Kidney (tissue), 14 donors: ENCODE measurements around the gene EGR1. TPM values are rescaled to one million over a fixed set of nuclear protein-coding genes. Genes with fewer than 3 reads are reported as not detected.

Experiments used
- DNase-seq, 5 donors: peaks; one replicate each; pipeline ENCODE4 v3.0.0-alpha.2; 2013 to 2020
- FAIRE-seq: peaks from 2 replicates; lab custom pipeline; 2012; peaks lifted over from hg19 to GRCh38; lab: Jason Lieb, UNC
- H3K27ac ChIP-seq, 2 donors: one replicate each; pipeline ENCODE4 v1.7.0; 2013; ENCODE audit warnings: low read depth in 2 of 2, low read length in 2 of 2, inconsistent platforms in 1 of 2
- H3K27me3 ChIP-seq: one replicate; pipeline ENCODE4 v1.7.1; 2013; ENCODE audit warnings: low read length, inconsistent platforms; ENCODE audit not compliant: control insufficient read depth, insufficient read depth
- H3K36me3 ChIP-seq, 3 donors: one replicate each; pipeline versions ENCODE4 v1.7.0 to v1.7.1; 2013; ENCODE audit warnings: low read length in 3 of 3, control low read depth in 1 of 3, inconsistent platforms in 1 of 3; ENCODE audit not compliant: insufficient read depth in 3 of 3, control insufficient read depth in 2 of 3
- H3K4me1 ChIP-seq, 3 donors: one replicate each; pipeline versions ENCODE4 v1.7.0 to v1.7.1; 2013; ENCODE audit warnings: low read length in 3 of 3, inconsistent platforms in 1 of 3, low read depth in 1 of 3; ENCODE audit not compliant: control insufficient read depth in 2 of 3, insufficient read depth in 2 of 3
- H3K4me3 ChIP-seq, 3 donors: one replicate each; pipeline versions ENCODE4 v1.7.0 to v1.8.1; 2013; ENCODE audit warnings: low read length in 3 of 3, control low read depth in 1 of 3, inconsistent platforms in 1 of 3
- H3K9ac ChIP-seq, 3 donors: one replicate each; pipeline versions ENCODE4 v1.7.0 to v1.7.1; 2013; ENCODE audit warnings: low read length in 3 of 3, control low read depth in 1 of 3, inconsistent platforms in 1 of 3
- H3K9me3 ChIP-seq, 3 donors: one replicate each; pipeline versions ENCODE4 v1.7.0 to v1.7.1; 2013; ENCODE audit warnings: low read length in 3 of 3, control low read depth in 1 of 3, inconsistent platforms in 1 of 3; ENCODE audit not compliant: control insufficient read depth in 2 of 3, insufficient read depth in 1 of 3
- intact Hi-C: fragments of 100-400 bp; cut with DNase I; formaldehyde crosslinking; loops from one replicate; pipeline ENCODE4 v1.11.1; 2022
- polyA plus RNA-seq: library from polyadenylated mRNA; stranded (reverse); fragments of 350-450 nt; fragmentation: Illumina TruSeq; extraction: RNeasy Lipid Tissue Mini Kit (QIAGEN cat#74804); gene quantifications from one replicate; pipeline ENCODE4 v1.2.3, GENCODE V29; 2014; ENCODE audit warnings: low read depth, low replicate concordance; ENCODE audit not compliant: insufficient read depth
- total RNA-seq: library from RNA; stranded (reverse); fragmentation: NEBNext Ultra II Directional; extraction: Animal tissue kit (Norgen Biotek cat#: 25700); gene quantifications from one replicate; pipeline ENCODE4 v1.2.1, GENCODE V29; 2021
- TF ChIP-seq, protein P1 (sequence below): IDR thresholded peaks from 3 replicates; pipeline ENCODE4 v1.5.1; 2012; ENCODE audit warnings: mild to moderate bottlenecking, moderate library complexity, borderline replicate concordance; ENCODE audit not compliant: insufficient read depth; ENCODE audit errors: extremely low read depth
- donor health status: control.
- donor health status: control.
- donor health status: control.
- donor health status: control.
- donor health status: control.
- donor health status: DM: yes; HTN: yes; CAD: no.
- donor health status: Normal renal cell carcinoma (clear cell type).

EGR1 gene
- total and polyA plus RNA-seq, 2 donors from 2014 or later = 65.8 to 68.6 TPM

DNA sequence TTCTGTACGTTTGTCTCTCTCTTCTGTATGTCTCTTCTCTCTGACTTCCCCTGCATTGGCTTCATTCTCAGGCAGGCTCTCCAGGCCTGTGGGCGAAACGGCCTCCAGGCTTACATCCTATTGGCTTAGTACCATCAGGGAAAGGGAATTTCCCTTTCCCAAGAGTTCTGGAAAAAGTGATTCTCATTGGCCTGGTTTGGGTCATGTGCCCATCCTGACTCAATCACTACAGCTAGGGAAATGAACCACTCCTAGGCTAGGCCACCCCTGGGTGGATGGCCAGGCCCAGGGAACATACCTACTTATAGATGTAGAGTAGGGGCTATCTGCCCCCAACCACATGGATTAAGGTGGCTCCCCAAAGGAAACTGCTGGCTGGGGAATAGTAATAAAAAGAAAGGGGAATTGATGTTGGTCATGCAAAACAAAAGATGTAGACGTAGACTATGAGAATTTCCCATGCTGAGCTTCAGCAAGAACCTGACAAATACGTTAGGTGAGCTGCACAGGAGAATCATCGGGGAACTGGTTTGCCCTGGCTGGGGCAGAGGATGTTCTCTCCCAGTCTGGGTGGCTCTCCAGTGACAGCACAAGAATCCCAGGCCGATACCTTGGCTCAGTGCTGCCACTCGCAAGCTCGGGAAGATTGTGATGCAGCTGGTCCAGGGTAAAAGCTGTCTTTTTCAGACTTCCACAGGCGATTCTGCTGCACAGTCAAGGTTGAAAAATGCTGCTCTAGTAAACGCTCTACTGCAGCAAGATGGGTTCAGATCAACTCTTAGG is 3.7 kb upstream of the EGR1 start:
- intact Hi-C loops = no loop called here
- peaks cover 0 to 8% (median 6%) of the 10 kb centered on the region in 3 donors for H3K4me1 ChIP-seq
- H3K36me3 ChIP-seq = peaks cover 0 to 2% (median 0%) of the 10 kb centered on the region in 3 donors
- TF ChIP-seq, protein P1, sequence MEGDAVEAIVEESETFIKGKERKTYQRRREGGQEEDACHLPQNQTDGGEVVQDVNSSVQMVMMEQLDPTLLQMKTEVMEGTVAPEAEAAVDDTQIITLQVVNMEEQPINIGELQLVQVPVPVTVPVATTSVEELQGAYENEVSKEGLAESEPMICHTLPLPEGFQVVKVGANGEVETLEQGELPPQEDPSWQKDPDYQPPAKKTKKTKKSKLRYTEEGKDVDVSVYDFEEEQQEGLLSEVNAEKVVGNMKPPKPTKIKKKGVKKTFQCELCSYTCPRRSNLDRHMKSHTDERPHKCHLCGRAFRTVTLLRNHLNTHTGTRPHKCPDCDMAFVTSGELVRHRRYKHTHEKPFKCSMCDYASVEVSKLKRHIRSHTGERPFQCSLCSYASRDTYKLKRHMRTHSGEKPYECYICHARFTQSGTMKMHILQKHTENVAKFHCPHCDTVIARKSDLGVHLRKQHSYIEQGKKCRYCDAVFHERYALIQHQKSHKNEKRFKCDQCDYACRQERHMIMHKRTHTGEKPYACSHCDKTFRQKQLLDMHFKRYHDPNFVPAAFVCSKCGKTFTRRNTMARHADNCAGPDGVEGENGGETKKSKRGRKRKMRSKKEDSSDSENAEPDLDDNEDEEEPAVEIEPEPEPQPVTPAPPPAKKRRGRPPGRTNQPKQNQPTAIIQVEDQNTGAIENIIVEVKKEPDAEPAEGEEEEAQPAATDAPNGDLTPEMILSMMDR = no peak
- no peak overlapping the region for H3K4me3 ChIP-seq
- H3K9ac ChIP-seq = no peak overlapping the region
- H3K27me3 ChIP-seq = no peaks in the 10 kb centered on the region
- no peaks in the 10 kb centered on the region for H3K9me3 ChIP-seq
- H3K27ac ChIP-seq = no peak overlapping the region
- DNase-seq (no peak), FAIRE-seq (no peak)

DNA sequence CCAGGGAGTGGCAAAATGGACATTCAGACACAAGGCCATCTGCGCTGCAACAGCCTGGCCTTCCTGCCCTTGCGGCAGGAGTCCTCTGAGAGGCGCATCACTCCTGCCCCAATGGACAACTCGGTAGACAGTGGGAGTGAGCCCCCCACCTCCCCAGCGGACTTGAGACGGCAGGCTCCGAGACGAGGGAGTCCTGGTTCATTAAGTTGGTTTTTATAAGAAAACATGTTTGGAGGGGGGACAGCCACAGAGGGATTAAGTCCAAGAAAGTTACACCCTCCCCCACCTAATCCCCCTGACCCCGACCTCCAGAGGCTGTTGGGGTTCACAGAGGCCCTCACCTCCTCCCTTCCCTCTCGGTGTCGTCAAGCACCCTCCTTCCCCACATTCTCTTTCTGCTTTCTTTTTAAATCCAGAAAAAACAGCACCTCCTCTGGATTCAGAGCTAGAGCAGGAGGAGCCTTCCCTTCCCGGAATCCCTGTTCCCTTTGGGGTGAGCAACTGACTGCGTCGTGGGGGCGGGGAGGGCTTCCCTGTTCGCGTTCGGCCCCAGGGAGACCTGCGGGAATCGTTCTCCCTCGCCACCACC is 1.8 kb upstream of the EGR1 start:
- Histone ChIP-seq H3K27ac (peak overlapping the region; percentile 92 to 98), H3K9me3 (no peaks in the 10 kb centered on the region), H3K36me3 (peaks cover 2 to 22% (median 6%) of the 10 kb centered on the region in 3 donors), H3K9ac (peak overlapping the region; percentile 32 to 88 (median 43)), H3K4me3 (peak overlapping the region; percentile 57 to 78 (median 68)), H3K27me3 (no peaks in the 10 kb centered on the region), H3K4me1 (peaks cover 0 to 13% (median 6%) of the 10 kb centered on the region in 3 donors)
- FAIRE-seq (no peak), DNase-seq (peak; percentile 55 to 84 (median 76))
- intact Hi-C loops = no loop called here
- TF ChIP-seq, protein P1 = peak; percentile 13

DNA sequence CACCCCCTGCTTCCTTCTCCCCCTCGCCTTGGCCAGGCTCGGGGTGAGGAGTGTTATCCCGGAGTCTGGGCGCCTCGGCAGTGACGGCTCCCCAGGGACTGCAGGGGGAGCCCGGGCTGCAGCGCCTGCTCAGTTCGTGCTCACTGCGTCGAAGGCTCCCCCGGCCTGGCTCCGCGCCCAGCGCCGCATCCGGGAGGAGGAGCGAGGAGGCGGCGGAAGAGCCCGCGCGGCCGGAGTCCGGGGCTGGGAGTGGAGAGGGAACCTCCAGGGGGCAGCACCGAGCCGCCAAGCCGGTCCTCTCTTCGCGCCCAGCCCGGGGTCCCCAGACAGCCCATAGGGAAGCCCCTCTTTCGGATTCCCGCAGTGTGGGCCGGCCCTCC is 1.3 kb upstream of the EGR1 start:
- Histone ChIP-seq H3K4me1 (peaks cover 0 to 13% (median 6%) of the 10 kb centered on the region in 3 donors), H3K9me3 (no peaks in the 10 kb centered on the region), H3K4me3 (peak overlapping the region; percentile 57 to 78 (median 68)), H3K27me3 (no peaks in the 10 kb centered on the region), H3K9ac (peak overlapping the region; percentile 43 to 88 (median 48)), H3K27ac (peak overlapping the region; percentile 92 to 98), H3K36me3 (peaks cover 2 to 23% (median 6%) of the 10 kb centered on the region in 3 donors)
- FAIRE-seq (no peak), DNase-seq (peak; percentile 96 to 99 (median 98))
- TF ChIP-seq, protein P1 = peak; percentile 51
- intact Hi-C loops = no loop called here
